ENCODE data around the gene BCCIP.

Gene BCCIP

DNA sequence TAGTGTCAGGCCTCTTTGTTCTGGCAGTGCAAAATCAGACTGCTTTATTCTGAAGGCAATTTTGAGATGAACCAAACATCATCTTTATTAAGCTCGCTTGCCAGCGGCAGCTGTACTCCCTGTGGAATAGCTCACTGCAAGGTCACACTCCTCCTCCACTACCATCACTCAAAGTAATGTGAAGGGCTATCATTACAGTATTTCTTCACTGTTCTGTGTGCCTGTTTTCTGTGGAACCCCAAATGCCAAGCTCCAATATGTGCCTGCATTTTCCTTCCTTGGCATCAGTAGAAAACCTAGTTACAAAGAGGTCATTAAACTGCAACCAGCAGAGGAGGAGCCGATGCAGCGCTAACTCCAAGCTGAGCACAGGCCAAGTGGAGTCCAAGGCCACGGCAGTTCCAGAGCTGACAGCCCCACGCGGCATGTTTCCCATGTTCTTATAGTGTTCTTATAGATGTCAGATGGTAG is 21.4 kb downstream of the BCCIP start:
- DNase-seq (ENCODE audit: low read depth in 2 of 2) = no peak

DNA sequence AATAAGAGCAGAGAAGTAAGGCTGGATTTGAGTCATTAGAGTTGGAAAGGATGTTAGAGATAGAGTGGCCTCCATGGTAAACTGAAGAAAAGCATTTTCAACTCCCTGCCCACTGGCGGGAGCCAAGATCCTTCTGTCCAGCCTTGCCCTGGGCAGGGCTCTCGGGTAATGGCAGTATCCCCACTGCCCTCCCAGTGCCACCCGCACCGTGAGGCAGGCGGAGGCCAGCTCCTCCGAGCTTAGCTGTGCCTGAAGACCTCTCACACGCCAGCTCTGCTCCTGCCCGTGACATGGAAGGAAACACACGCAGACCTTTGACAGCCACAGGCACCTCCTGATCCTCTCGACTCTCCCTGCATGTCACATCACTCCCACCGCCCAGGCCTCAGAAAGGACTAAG is 22.3 kb downstream of the BCCIP start:
- no peak for DNase-seq (ENCODE audit: low read depth in 2 of 2)

DNA sequence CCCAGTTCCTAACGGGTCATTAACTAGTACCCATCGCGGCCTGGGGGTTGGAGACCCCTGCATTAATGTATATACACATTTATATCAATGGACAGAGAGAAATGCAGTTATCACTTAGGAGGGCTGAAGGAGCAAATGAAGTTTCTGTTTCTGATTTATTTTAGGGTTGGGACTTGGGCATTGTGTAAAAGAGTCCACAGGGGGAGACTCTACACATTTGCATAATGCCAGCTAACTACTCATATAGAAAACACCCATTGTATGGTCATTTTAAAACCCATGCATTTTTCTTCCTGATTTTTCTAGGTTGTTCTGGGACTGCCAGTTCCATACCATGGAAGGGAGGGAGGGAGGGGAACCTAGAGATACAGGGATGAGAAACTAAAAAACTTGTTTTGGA is 23.5 kb downstream of the BCCIP start:
- DNase-seq (ENCODE audit: low read depth in 2 of 2) = no peak

DNA sequence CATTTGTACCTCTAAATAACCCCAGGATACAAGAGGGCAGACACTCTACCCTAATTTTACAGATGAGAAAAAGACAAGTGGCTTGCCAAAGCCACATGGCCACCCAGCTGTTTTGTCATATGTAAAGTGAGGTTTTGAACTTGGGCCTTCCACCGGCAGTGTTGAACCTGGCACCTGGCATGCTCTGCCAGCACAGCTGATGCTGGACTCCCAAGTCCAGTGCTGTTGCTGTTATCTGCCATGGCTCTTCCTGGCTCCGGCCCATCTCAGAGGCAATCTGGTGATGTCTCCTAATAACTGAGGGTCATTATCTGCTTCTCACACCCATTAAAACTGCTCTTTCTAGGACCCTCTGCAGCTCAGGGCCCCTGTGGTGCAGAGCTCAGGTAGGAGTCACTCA is 25.0 kb downstream of the BCCIP start:
- no peak for DNase-seq (ENCODE audit: low read depth in 2 of 2)

DNA sequence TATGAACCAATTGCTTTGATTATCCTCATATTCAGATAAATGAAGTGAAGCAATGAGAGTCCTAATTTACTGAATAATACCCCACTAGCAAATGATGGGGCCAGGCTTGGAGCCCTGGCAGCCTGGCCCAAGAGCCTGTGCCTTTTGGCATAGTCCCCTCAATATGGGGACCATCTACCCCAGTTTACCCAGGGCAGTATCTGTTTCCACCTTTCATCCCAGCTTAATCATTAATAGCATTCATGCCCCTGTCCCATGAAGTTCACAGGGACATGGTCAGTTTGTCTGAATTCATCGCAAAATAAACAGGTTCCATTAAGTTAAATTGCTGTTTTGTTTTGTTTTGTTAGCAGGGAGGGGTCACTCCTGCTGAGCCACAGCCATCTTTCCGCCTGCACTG is 25.5 kb downstream of the BCCIP start:
- no peak for DNase-seq (ENCODE audit: low read depth in 2 of 2)

DNA sequence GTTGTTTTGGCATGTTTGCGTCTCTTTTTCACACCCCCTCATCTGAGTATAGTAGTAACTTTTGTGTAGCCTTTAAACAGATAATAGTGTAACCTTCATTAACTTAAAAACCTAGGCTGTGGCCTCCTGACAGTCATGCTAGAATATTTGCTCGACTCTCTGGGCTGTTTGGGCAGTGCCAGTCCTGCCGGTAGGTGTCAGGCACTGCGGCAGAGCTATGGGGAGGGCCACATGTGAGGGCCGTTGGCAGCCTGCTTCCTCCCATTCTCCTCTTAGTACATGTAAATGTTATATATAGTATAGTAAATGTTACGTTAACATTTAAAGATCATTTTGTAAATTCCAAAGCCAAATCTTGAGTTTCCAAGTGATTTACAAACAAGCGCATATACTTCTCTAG is 26.1 kb downstream of the BCCIP start:
- DNase-seq (ENCODE audit: low read depth in 2 of 2) = no peak

DNA sequence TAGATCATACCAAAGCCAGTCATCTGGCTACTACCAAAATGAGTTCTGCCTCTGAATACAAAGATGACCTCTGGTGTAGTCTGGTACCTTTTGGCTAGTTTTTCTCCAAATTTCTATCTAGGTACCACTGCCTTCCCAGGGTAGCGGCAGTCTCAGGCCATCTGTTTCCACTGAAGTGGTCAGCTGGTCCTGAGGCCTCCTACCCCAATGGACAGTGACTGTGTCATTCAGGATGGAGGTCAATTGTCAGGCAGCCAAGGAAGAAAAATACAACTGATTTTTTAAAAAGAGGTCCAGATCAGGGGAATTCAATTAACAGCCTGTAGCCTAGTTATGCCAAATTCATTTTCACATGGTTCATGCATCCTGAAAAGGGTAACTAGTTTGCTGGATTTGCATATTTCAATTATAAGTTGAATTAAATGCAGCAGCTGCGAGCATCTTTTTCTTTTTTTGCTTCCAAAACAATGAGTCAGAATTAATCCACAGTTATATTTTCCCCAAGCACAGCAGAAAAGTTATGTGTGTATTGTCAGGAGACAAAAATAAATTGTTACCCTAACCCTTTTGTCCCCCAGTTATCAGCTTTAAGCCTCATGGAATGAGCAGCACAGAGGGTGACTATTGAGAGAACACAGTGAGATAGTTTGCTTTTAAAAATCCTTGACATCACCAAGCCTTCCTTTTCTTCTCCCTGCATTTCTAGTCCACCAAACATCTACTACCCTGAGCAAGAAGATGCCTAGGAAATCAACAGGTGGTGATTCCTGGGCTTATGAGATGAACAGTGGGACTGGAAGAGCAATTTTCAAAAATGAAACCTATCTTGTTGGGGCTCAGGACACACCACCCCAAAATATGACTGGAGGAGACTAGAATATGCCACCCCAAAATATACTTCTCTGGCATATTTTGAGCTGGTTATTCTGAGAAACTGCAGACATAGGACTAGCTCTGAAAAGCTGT is 27.7 kb downstream of the BCCIP start:
- DNase-seq (ENCODE audit: low read depth in 2 of 2) = no peak

DNA sequence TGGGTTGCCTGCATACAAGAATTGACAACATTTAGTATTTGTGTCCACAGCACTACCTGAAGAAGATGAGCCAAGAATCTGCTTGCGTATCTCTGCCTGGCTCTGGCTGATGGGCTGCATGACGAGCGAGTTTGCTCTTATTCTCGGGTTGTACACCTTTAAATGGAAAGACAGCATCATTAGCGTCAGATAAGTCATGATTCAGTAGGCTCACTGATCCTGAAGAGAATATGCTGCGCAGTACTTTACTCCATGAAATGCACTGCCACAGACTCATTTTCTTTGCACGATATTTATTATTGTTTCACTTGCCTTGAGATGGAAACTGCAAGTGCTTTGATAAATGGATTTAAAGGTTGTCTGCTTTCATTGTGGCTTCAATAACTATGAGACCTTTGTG is 29.1 kb downstream of the BCCIP start:
- DNase-seq (ENCODE audit: low read depth in 2 of 2) = no peak

DNA sequence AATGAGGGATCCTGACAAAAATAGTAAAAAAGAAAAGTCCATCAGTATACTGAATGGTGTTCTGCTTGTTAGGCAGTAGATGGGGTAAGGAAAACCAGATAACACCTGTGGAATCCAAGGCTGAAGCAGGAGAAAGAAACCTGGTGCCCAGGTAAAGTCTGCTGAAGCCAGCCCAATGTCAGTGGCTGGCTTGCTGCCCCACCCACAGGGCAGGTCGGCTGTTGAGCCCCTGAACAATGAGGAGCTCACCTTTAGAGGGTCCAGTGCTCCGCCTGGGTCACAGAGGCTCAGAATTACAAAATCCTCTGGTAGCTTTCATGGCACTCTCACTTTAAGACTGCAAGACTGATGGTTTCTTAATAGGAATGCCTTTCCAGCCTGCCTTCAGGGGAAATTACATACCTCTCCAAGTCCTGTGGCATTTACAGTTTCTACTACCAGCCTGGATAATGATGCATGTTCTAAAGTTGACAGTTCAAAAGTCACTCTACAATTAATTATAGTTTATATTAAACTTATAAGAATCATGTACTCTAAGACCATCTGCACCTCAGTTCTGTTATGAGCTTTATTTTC is 33.9 kb downstream of the BCCIP start:
- no peak for DNase-seq (ENCODE audit: low read depth in 2 of 2)

DNA sequence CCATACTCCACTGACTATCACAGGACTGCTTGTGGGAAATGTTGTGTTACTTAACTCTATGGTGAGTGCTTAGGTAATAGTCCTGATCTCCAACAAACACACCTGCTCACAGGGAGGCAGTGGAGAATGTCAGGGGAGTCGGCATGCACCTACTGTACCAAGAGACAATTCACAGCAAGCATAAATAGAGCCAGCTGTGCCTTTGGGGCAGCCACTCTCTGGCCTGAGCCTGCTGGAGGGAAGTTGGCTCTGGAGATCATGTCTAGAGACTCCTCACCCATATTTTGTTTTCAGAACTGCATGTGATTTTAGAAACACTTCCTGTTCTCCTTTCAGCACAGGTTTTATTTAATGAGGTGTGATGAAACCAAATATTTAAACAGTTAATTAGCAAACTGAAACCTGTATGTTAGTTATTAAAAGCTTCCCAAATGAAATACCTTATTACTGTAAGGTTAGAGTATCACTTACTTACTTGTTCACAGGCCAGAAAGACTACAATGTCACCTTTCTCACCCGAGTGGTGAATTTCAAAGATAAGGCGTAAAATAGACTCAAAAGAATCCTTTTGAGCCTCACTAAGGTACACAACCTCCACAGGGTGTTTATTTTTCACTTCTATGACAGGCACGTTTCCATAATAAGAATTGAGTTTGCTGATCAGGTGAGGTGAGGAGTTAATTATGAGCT is 35.9 kb downstream of the BCCIP start:
- DNase-seq (ENCODE audit: low read depth in 2 of 2) = no peak

DNA sequence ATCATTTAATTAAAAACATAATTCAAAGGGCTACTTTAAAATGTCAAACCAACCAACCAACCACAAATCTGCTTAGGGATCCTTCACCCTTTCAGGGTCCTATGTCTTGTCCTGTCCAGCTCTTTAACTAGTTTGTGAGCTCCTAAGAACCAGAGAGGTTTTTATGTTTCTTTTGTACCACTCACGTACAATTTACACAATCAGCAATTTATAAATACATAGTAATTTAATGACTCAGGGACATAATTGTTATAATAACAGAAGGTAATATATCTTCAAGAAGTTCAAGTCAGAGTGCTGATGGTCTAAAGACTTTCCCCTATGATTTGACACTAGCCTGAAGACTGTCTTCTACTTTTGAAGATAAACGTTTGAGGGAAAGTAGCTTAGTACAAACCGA is 41.8 kb downstream of the BCCIP start:
- DNase-seq (ENCODE audit: low read depth in 2 of 2) = no peak

DNA sequence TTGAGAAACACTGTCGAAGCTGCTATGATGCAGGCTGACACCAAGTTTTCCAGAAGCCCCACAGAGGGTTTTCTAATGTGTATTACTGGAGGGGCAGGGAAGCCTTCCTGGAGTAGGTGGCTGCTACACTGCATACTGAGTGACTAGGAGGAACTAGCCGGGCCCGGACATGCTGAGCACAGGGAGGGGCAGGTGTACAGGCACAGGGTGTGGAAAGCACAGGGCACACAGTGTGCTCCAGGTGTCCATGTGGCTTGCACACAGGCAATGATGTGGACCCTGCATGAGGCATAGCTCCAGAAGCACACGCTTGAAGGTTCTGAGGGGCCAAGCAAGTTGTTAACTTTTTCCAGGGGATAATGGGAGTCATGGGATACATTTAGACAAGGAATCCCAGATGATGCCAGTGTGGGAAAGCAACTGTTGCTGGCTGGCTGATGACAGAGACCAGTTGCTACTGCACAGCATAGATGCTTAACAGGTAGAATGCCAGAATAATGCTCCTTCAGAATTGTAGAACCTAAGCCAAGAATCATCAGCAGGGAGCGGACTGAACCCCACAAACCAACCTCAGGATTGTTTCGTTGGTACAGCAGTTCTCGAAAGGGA is 43.2 kb downstream of the BCCIP start:
- DNase-seq (ENCODE audit: low read depth in 2 of 2) = no peak

DNA sequence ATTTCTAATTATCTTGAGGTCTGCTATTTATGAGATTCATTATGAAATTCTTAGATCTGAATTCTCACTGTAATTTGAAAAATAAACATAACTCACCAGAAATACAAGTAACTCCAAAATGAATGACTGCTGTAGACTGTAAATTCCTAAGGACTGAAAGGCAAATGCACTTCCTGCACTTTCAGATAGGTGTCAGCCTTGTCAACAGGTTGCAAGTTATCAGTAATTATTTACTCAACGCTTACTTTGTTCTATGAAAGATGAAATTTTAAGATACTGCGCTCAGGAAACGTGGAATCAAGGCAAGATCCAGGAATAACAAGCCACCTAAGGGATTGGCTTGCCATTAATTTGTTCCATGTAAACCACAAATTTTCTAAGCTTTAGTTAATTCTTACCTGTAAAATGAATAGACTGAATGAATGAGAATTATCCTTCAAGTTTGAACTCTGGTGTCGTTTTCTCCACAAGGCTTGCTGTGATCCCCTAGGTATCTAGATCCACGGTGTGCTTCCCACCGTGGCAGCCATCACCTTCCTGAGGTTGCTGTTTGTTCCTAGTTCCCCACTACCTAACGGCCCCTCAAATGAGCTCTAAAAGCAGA is 45.1 kb downstream of the BCCIP start:
- DNase-seq (ENCODE audit: low read depth in 2 of 2) = no peak

DNA sequence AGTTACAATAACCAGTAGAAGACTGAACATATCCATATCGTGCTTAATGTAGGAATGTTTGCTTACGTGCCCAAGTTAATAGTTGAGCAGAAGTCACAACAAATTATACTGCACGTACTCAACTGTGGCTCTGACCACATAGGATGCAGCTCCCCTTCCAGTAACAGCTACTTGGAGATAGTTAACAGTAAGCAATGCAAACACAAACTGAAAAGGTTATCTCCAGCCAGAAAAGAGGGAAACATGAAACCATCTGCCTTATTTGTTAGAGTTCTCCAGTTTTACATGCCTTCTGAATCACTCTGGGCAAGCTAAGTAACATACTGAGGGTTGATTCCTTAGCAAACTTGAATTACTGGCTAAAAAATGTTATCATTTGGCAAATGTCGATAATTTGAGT is 48.0 kb downstream of the BCCIP start:
- no peak for DNase-seq (ENCODE audit: low read depth in 2 of 2)

DNA sequence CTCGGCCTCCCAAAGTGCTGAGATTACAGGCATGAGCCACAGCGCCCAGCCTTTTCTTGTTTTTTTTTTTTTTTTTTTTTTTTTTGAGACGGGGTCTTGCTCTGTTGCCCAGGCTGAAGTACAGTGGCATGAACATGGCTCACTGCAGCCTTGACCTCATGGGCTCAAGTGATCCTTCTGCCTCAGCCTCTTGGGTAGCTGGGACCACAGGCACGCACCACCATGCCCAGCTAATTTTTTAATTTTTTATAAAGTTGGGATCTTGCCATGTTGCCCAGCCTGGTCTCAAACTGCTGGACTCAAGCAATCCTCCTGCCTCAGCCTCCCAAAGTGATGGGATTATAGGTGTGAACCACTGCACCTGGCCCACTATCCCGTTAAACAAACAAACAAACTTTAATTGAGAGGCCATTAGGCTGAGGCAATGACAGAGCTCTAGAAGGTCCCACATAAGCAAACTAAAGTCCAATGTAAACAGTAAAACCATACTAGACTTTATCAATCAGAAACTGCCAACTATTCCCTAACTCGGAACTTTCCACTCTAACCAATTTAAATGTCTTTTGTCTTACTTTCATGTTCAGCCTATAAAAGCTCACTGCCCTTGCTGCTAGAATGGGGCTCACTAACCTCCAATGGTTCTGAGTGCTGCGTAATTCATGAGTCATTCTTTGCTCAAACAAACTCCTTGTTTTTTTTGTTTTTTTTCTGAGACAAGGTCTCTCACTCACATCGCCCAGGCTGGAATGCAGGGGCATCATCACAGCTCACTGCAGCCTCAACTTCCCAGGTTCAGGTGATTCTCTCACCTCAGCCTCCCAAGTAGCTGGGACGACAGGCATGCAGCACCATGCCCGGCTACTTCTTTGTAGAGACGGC is 55.9 kb downstream of the BCCIP start:
- no peak for DNase-seq (ENCODE audit: low read depth in 2 of 2)

DNA sequence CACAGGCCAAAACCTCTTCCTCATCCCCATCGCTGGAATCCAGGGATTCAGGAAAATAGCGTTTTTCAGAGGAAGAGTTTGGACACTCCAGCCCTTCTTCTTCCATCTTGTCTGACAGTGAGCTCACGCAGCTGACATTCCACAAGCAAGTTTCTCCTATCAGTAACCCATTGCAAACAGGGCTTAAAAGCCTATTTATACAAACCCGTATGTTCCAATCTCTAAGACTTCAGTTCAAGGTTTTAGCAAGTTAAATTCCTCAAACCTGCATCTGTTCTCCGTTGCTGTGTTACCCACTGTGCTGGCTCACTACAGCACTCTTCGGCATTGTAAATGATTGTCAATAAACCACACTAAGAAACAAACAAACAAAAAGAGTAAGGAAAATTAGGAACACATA is 57.4 kb downstream of the BCCIP start:
- DNase-seq (ENCODE audit: low read depth in 2 of 2) = no peak

DNA sequence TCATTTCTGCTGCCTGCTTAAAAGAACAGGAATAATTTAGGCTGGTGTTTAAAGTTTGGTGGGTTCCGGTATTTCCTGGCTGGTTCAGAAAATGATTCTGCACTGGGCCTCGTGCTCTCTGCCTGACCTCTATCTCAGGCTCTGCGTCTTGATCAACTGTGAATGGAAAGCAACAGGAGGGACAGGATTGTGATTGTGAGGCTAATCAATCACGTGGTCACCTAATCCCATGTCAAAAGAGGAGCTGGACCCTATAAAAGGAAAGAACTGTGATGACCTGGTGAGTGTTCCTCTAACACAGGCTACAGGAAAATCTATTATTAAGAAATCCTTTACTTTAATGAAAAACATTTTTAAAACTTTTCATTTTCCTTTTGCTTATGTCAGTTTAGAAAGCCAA is 57.8 kb downstream of the BCCIP start, which contains the start of gene DHX32:
Gene DHX32 (minus strand): TSS at position 101 of the 400 bp plus-strand sequence. CDS start 468 bp downstream, outside the sequence.
- no peak for DNase-seq (ENCODE audit: low read depth in 2 of 2)

DNA sequence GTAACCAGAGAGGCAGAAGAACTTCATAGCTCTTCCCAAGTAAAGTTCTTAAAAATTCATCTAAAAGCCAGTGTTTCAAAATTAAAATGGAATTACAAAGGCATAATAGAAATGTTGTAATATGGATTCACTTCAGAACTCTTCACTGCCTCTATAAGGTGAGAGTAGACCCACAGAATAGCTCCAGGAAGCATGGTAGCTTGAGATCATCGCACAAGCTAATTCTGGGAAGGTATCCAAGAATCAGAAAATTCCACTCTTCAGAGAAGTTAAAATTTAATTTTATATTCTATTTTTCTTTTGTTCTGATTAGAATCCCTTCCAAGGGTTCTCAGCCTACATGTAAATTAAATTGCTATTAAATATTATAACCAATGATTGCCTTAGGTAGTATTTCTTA is 59.2 kb downstream of the BCCIP start:
- DNase-seq (ENCODE audit: low read depth in 2 of 2) = no peak

DNA sequence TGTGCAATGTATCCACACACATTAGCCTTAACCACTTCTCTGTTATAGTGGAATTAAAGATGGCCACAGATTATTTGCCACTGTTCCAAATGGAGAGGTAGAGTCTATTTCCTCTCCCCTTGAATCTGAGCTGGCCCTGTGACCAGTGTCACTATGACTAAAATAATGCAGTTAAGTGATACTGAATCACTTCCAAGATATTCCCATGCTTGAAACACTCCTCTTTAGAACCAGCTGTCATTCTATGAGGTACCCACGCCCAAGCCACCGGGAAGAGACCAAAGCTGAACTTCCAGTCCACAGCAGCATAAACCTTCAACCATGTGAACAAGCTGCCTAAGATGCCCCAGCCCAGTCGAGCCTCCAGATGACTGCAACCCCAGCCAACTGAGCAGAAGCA is 59.9 kb downstream of the BCCIP start:
- no peak for DNase-seq (ENCODE audit: low read depth in 2 of 2)

All from stimulated activated CD8-positive, alpha-beta memory T cell treated with anti-CD3 and anti-CD28 coated beads, Interleukin-2, amount 100 ng/mL, for 1 hour (primary cell).